K562 (cell line): ENCODE measurements around the gene NDST3.

Experiments used
- CEBPB ChIP-seq: fragments of 450-650 bp; IDR thresholded peaks from 2 replicates; pipeline ENCODE4 v1.6.1; 2016; ENCODE audit warnings: missing genetic modification characterization, missing compliant biosample characterization
- FOXO4 ChIP-seq: fragments of 450-650 bp; formaldehyde crosslinking; IDR thresholded peaks from 2 replicates; pipeline ENCODE4 v1.4.0; 2020; ENCODE audit warnings: mild to moderate bottlenecking, moderate library complexity
- HDAC2 ChIP-seq: fragments of 450-650 bp; IDR thresholded peaks from 2 replicates; pipeline ENCODE4 v1.6.1; 2016; ENCODE audit warnings: mild to moderate bottlenecking
- HMBOX1 ChIP-seq: sonication (generic); IDR thresholded peaks from 2 replicates; pipeline ENCODE4 v1.6.1; 2016
- NCOA4 ChIP-seq: fragments of 450-650 bp; IDR thresholded peaks from 2 replicates; pipeline ENCODE4 v1.6.1; 2018; ENCODE audit warnings: mild to moderate bottlenecking; ENCODE audit not compliant: partially characterized antibody
- REST ChIP-seq, 2 experiments: fragments of 450-650 bp; formaldehyde crosslinking in 1 of 2; IDR thresholded peaks; 2 replicates each; pipeline versions ENCODE4 v1.4.0 to v1.6.1; 2014 to 2020; ENCODE audit warnings: mild to moderate bottlenecking in 2 of 2, borderline replicate concordance in 1 of 2, low read depth in 1 of 2
- RNF2 ChIP-seq: sonication (generic); IDR thresholded peaks from 2 replicates; pipeline ENCODE4 v1.6.1; 2016
- SIN3A ChIP-seq, 2 experiments: fragments of 150-350 bp in 1 of 2; IDR thresholded peaks; 2 replicates each; pipeline ENCODE4 v1.6.1; 2011 to 2016; ENCODE audit warnings: borderline replicate concordance in 2 of 2, low read depth in 2 of 2, low read length in 2 of 2, mild to moderate bottlenecking in 2 of 2, moderate library complexity in 2 of 2; ENCODE audit not compliant: control insufficient read depth in 1 of 2
- ZNF263 ChIP-seq: sonication (generic); formaldehyde crosslinking; IDR thresholded peaks from 2 replicates; pipeline ENCODE4 v1.8.0; 2022; ENCODE audit warnings: mild to moderate bottlenecking, missing genetic modification reagents, borderline replicate concordance
- TF ChIP-seq, protein P1 (sequence below): sonication (generic); formaldehyde crosslinking; IDR thresholded peaks from 2 replicates; pipeline ENCODE4 v1.4.0; 2020; ENCODE audit warnings: mild to moderate bottlenecking, missing genetic modification reagents
- TF ChIP-seq, protein P2 (sequence below), 3 experiments: IDR thresholded peaks in 2 of 3; conservative IDR thresholded peaks in 1 of 3; 2 replicates each; pipeline ENCODE4 v1.5.1; 2011 to 2012; ENCODE audit warnings: low read length in 3 of 3, mild to moderate bottlenecking in 3 of 3, control low read depth in 2 of 3, improper control_type of control experiment in 1 of 3, inconsistent platforms in 1 of 3, low read depth in 1 of 3, mixed read lengths in 1 of 3, moderate library complexity in 1 of 3; ENCODE audit not compliant: insufficient read depth in 2 of 3

DNA sequence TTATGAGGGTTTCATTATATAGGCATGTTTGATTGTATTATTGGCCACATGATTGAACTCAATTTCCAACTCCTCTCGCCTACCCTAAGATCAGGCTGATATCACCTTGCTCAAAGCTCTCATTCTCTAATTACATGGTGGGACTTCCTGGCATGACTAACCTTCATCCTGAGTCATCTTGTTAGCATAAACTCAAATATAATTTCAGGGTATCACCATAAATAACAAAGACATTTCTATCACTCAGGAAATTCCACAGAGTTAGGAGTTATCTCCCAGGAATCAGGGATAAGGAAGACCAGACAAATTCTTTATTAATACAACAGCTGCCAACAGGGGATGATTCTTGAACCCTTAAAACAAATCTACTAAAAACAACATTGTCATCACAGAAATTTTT, 90.7 kb downstream of the NDST3 start:
- TF ChIP-seq HMBOX1, result no peak
- TF ChIP-seq CEBPB (tag), result no peak
- no peak for TF ChIP-seq SIN3A (IDR thresholded peaks at IDR 0.05; ENCODE audit: borderline replicate concordance in 2 of 2, control insufficient read depth in 1 of 2, low read depth in 2 of 2, low read length in 2 of 2)
- no peak for TF ChIP-seq HDAC2
- no peak for TF ChIP-seq FOXO4
- TF ChIP-seq, protein P1, sequence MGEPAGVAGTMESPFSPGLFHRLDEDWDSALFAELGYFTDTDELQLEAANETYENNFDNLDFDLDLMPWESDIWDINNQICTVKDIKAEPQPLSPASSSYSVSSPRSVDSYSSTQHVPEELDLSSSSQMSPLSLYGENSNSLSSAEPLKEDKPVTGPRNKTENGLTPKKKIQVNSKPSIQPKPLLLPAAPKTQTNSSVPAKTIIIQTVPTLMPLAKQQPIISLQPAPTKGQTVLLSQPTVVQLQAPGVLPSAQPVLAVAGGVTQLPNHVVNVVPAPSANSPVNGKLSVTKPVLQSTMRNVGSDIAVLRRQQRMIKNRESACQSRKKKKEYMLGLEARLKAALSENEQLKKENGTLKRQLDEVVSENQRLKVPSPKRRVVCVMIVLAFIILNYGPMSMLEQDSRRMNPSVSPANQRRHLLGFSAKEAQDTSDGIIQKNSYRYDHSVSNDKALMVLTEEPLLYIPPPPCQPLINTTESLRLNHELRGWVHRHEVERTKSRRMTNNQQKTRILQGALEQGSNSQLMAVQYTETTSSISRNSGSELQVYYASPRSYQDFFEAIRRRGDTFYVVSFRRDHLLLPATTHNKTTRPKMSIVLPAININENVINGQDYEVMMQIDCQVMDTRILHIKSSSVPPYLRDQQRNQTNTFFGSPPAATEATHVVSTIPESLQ (CRISPR knock-in tag), result no peak
- TF ChIP-seq NCOA4, result no peak
- TF ChIP-seq ZNF263 (CRISPR knock-in tag), result no peak
- TF ChIP-seq RNF2, result no peak
- TF ChIP-seq REST (IDR thresholded peaks at IDR 0.05; ENCODE audit: borderline replicate concordance), result no peak
- TF ChIP-seq REST (CRISPR knock-in tag; IDR thresholded peaks at IDR 0.05; ENCODE audit: low read depth), result no peak
- TF ChIP-seq, protein P2, sequence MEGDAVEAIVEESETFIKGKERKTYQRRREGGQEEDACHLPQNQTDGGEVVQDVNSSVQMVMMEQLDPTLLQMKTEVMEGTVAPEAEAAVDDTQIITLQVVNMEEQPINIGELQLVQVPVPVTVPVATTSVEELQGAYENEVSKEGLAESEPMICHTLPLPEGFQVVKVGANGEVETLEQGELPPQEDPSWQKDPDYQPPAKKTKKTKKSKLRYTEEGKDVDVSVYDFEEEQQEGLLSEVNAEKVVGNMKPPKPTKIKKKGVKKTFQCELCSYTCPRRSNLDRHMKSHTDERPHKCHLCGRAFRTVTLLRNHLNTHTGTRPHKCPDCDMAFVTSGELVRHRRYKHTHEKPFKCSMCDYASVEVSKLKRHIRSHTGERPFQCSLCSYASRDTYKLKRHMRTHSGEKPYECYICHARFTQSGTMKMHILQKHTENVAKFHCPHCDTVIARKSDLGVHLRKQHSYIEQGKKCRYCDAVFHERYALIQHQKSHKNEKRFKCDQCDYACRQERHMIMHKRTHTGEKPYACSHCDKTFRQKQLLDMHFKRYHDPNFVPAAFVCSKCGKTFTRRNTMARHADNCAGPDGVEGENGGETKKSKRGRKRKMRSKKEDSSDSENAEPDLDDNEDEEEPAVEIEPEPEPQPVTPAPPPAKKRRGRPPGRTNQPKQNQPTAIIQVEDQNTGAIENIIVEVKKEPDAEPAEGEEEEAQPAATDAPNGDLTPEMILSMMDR (IDR thresholded peaks at IDR 0.05 in 2 of 3, conservative IDR thresholded peaks at IDR 0.05 in 1 of 3; ENCODE audit: insufficient read depth in 2 of 3, low read depth in 1 of 3, low read length in 3 of 3), result no peak
